Keratinocyte (primary cell): ENCODE results near the gene ZBTB39. TPM values are rescaled to one million over a fixed set of nuclear protein-coding genes. Genes with fewer than 3 reads are reported as not detected.
"Not testable (repeated sequence)": the region's sequence is repeated elsewhere in the genome, so short reads cannot be mapped to it uniquely, and the experiment has no call there.

Experiments
- DNase-seq: peaks from one replicate; pipeline ENCODE4 v3.0.0-alpha.2; 2011; ENCODE audit warnings: low read depth, missing footprints, low spot score
- FAIRE-seq: peaks from 2 replicates; lab custom pipeline; 2011; peaks lifted over from hg19 to GRCh38; lab: Jason Lieb, UNC
- H2AFZ ChIP-seq: 2 replicates; pipeline ENCODE4 v1.6.0; 2012; ENCODE audit warnings: low read length, control low read depth, inconsistent platforms; ENCODE audit not compliant: control insufficient read depth
- H3K27ac ChIP-seq: 2 replicates; pipeline ENCODE4 v1.5.1; 2011; ENCODE audit warnings: low read length; ENCODE audit not compliant: control insufficient read depth, insufficient read depth
- H3K27me3 ChIP-seq: 3 replicates; pipeline ENCODE4 v1.6.0; 2011; ENCODE audit warnings: low read length; ENCODE audit not compliant: control insufficient read depth, insufficient read depth; ENCODE audit errors: extremely low read depth
- H3K36me3 ChIP-seq, 2 experiments: 2 replicates in 1 of 2; 3 replicates in 1 of 2; pipeline ENCODE4 v1.5.1; 2011; ENCODE audit warnings: low read length in 2 of 2, mild to moderate bottlenecking in 1 of 2; ENCODE audit not compliant: control insufficient read depth in 2 of 2, insufficient read depth in 2 of 2; ENCODE audit errors: extremely low read depth in 1 of 2
- H3K4me1 ChIP-seq: 3 replicates; pipeline ENCODE4 v1.5.1; 2011; ENCODE audit warnings: low read length; ENCODE audit not compliant: control insufficient read depth, insufficient read depth; ENCODE audit errors: extremely low read depth
- H3K4me2 ChIP-seq: 3 replicates; pipeline ENCODE4 v1.6.0; 2011; ENCODE audit warnings: low read depth, low read length; ENCODE audit not compliant: control insufficient read depth, insufficient read depth; ENCODE audit errors: extremely low read depth
- H3K4me3 ChIP-seq, 3 experiments: fragments of 200-600 bp in 1 of 3; sonication (generic) in 1 of 3; 2 replicates in 2 of 3; 3 replicates in 1 of 3; pipeline ENCODE4 v1.5.1; 2011 to 2016; ENCODE audit warnings: low read length in 3 of 3, mild to moderate bottlenecking in 3 of 3, control low read depth in 2 of 3, inconsistent platforms in 1 of 3, low read depth in 1 of 3, mixed read lengths in 1 of 3, mixed run types in 1 of 3, moderate library complexity in 1 of 3; ENCODE audit not compliant: control insufficient read depth in 2 of 3, insufficient read depth in 2 of 3; ENCODE audit errors: extremely low read depth in 1 of 3
- H3K79me2 ChIP-seq: 2 replicates; pipeline ENCODE4 v1.6.0; 2012; ENCODE audit warnings: low read length; ENCODE audit not compliant: control insufficient read depth, insufficient read depth
- H3K9ac ChIP-seq: 3 replicates; pipeline ENCODE4 v1.6.0; 2011; ENCODE audit warnings: low read length; ENCODE audit not compliant: control insufficient read depth, insufficient read depth; ENCODE audit errors: extremely low read depth
- H3K9me1 ChIP-seq: 3 replicates; pipeline ENCODE4 v1.6.0; 2011; ENCODE audit warnings: low read length; ENCODE audit not compliant: control insufficient read depth, insufficient read depth; ENCODE audit errors: extremely low read depth
- H3K9me3 ChIP-seq: 2 replicates; pipeline ENCODE4 v1.5.1; 2012; ENCODE audit warnings: low read depth, low read length; ENCODE audit not compliant: control insufficient read depth
- H4K20me1 ChIP-seq: 3 replicates; pipeline ENCODE4 v1.6.0; 2011; ENCODE audit warnings: low read length; ENCODE audit not compliant: control insufficient read depth, insufficient read depth; ENCODE audit errors: extremely low read depth
- CTCF ChIP-seq, 3 experiments: IDR thresholded peaks in 1 of 3; conservative IDR thresholded peaks in 1 of 3; optimal IDR thresholded peaks in 1 of 3; 2 replicates in 2 of 3; 3 replicates in 1 of 3; pipeline versions ENCODE3 to v1.5.1; 2011; ENCODE audit warnings: low read length in 3 of 3, mild to moderate bottlenecking in 3 of 3, moderate library complexity in 2 of 3, control low read depth in 1 of 3, inconsistent platforms in 1 of 3; ENCODE audit not compliant: insufficient read depth in 2 of 3; ENCODE audit errors: extremely low read depth in 1 of 3
- EZH2 ChIP-seq: IDR thresholded peaks from one replicate; pipeline ENCODE4 v1.6.1; 2012; ENCODE audit warnings: inconsistent platforms, mild to moderate bottlenecking, low read length, moderate library complexity
- dilution Hi-C: fragments of 300-500 bp; cut with MboI; formaldehyde crosslinking; loops from one replicate; pipeline ENCODE4 v1.7.0; 2020; ENCODE audit warnings: low sequenced_read_pairs; ENCODE audit not compliant: extremely low pct_ligation_motif_present
- polyA plus RNA-seq, 5 experiments: library from polyadenylated mRNA; depleted of rRNA in 3 of 5; stranded (reverse) in 3 of 5; stranded (forward) in 1 of 5; unstranded in 1 of 5; fragments of >200 nt; gene quantifications; 1 replicate in 1 of 5; 2 replicates in 3 of 5; 3 replicates in 1 of 5; pipeline versions ENCODE4 v1.2.1 to v1.2.3, GENCODE V29; 2011 to 2012; ENCODE audit warnings: missing spikeins in 2 of 5, low read depth in 1 of 5, low replicate concordance in 1 of 5

Gene ZBTB39
- polyA plus RNA-seq, 1 donor (not counting 4 experiments of a cell fraction or from before 2014, with no cell fraction given): 4.1 TPM

GRCh38 chr12:57025196-57025595, 18.9 kb upstream of the ZBTB39 start:
- dilution Hi-C loops: no loop called here
- DNase-seq (no peak), FAIRE-seq (no peak)
- Histone ChIP-seq H3K79me2 (no peaks in the 10 kb centered on the region), H3K9me3 (no peaks in the 10 kb centered on the region), H2AFZ (no peak overlapping the region), H3K4me1 (peaks cover 3% of the 10 kb centered on the region), H3K27me3 (peaks cover 24% of the 10 kb centered on the region), H3K4me2 (no peak overlapping the region), H3K36me3 (no peaks in the 10 kb centered on the region), H3K27ac (no peak overlapping the region), H3K9me1 (no peaks in the 10 kb centered on the region), H3K9ac (no peak overlapping the region), H3K4me3 (no peak overlapping the region), H4K20me1 (no peaks in the 10 kb centered on the region)
- TF ChIP-seq CTCF (optimal IDR thresholded peaks at IDR 0.05 in 1 of 3, IDR thresholded peaks at IDR 0.05 in 1 of 3, conservative IDR thresholded peaks at IDR 0.05 in 1 of 3; ENCODE audit: extremely low read depth in 1 of 3, insufficient read depth in 2 of 3, low read length in 3 of 3): no peak
- TF ChIP-seq EZH2: no peak

GRCh38 chr12:57022324-57022723, 16.0 kb upstream of the ZBTB39 start:
- H3K79me2 ChIP-seq, H3K9me1 ChIP-seq, H4K20me1 ChIP-seq, H3K36me3 ChIP-seq, FAIRE-seq, dilution Hi-C loops, H3K9ac ChIP-seq, H3K9me3 ChIP-seq, H3K4me2 ChIP-seq, H2AFZ ChIP-seq, H3K4me3 ChIP-seq, H3K4me1 ChIP-seq, DNase-seq, H3K27ac ChIP-seq: not testable (repeated sequence)
- H3K27me3 ChIP-seq: peaks cover 19% of the 10 kb centered on the region
